WTC11 (cell line): ENCODE data around the gene PRCC.

Experiments used
- ELF4 ChIP-seq: sonication (generic); formaldehyde crosslinking; IDR thresholded peaks from 2 replicates; pipeline ENCODE4 v1.8.1; 2022; ENCODE audit warnings: low read depth, mild to moderate bottlenecking, moderate library complexity, missing genetic modification reagents
- JUN ChIP-seq: sonication (generic); formaldehyde crosslinking; IDR thresholded peaks from 2 replicates; pipeline ENCODE4 v1.8.0; 2023; ENCODE audit warnings: mild to moderate bottlenecking, missing genetic modification reagents
- SMAD3 ChIP-seq: sonication (generic); formaldehyde crosslinking; IDR thresholded peaks from 2 replicates; pipeline ENCODE4 v1.8.0; 2022; ENCODE audit warnings: missing genetic modification reagents, mild to moderate bottlenecking, borderline replicate concordance
- SP1 ChIP-seq: sonication (generic); formaldehyde crosslinking; conservative IDR thresholded peaks from 2 replicates; pipeline ENCODE4 v1.8.1; 2022; ENCODE audit warnings: missing genetic modification reagents
- ZNF121 ChIP-seq: sonication (generic); formaldehyde crosslinking; IDR thresholded peaks from 2 replicates; pipeline ENCODE4 v1.8.0; 2023; ENCODE audit warnings: missing genetic modification reagents
- ZNF232 ChIP-seq: sonication (generic); formaldehyde crosslinking; IDR thresholded peaks from 2 replicates; pipeline ENCODE4 v1.8.0; 2022; ENCODE audit warnings: mild to moderate bottlenecking, missing genetic modification reagents
- TF ChIP-seq, protein P1 (sequence below): fragments of 200-600 bp; IDR thresholded peaks from 2 replicates; pipeline ENCODE4 v1.8.0; 2022; ENCODE audit warnings: antibody characterized with exemption
- TF ChIP-seq, protein P2 (sequence below): sonication (generic); formaldehyde crosslinking; conservative IDR thresholded peaks from 2 replicates; pipeline ENCODE4 v1.8.1; 2022; ENCODE audit warnings: mild to moderate bottlenecking, missing genetic modification reagents
- TF ChIP-seq, protein P3 (sequence below): sonication (generic); formaldehyde crosslinking; IDR thresholded peaks from 2 replicates; pipeline ENCODE4 v1.8.1; 2022; ENCODE audit warnings: low read depth, missing genetic modification reagents, borderline replicate concordance
- TF ChIP-seq, protein P4 (sequence below): sonication (generic); formaldehyde crosslinking; IDR thresholded peaks from 2 replicates; pipeline ENCODE4 v1.8.1; 2022; ENCODE audit warnings: mild to moderate bottlenecking, missing genetic modification reagents, moderate library complexity, borderline replicate concordance
- TF ChIP-seq, protein P5 (sequence below): sonication (generic); formaldehyde crosslinking; IDR thresholded peaks from 2 replicates; pipeline ENCODE4 v1.8.1; 2023; ENCODE audit warnings: mild to moderate bottlenecking, missing genetic modification reagents
- TF ChIP-seq, protein P6 (sequence below): sonication (generic); formaldehyde crosslinking; IDR thresholded peaks from 2 replicates; pipeline ENCODE4 v1.8.0; 2022; ENCODE audit warnings: mild to moderate bottlenecking, missing genetic modification reagents
- TF ChIP-seq, protein P7 (sequence below): sonication (generic); formaldehyde crosslinking; IDR thresholded peaks from 2 replicates; pipeline ENCODE4 v1.8.1; 2022; ENCODE audit warnings: mild to moderate bottlenecking, moderate library complexity, missing genetic modification reagents
- TF ChIP-seq, protein P8 (sequence below): sonication (generic); formaldehyde crosslinking; IDR thresholded peaks from 2 replicates; pipeline ENCODE4 v1.8.0; 2022; ENCODE audit warnings: mild to moderate bottlenecking, missing genetic modification reagents

DNA sequence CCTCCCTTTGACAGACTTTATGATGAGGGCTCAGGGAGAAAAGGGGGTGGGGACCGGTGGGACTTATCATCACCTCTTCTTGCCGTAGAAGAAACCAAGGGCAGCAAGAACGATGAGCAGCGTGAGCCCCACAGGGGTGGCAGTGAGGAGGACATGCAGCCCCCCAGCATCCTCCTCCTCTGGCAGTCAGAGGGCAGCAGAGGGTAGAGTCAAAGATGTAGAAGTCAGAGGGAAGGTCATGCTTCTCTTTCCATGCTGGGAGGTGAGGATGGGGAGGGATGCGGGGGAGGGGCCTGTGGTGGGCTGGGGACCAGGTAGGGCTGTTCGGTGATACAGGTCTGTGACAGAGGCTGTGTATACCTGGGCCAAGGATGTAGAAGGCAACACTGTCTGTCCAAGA is 76.8 kb downstream of the PRCC start:
- no peak for TF ChIP-seq ELF4 (CRISPR knock-in tag)
- TF ChIP-seq, protein P1, sequence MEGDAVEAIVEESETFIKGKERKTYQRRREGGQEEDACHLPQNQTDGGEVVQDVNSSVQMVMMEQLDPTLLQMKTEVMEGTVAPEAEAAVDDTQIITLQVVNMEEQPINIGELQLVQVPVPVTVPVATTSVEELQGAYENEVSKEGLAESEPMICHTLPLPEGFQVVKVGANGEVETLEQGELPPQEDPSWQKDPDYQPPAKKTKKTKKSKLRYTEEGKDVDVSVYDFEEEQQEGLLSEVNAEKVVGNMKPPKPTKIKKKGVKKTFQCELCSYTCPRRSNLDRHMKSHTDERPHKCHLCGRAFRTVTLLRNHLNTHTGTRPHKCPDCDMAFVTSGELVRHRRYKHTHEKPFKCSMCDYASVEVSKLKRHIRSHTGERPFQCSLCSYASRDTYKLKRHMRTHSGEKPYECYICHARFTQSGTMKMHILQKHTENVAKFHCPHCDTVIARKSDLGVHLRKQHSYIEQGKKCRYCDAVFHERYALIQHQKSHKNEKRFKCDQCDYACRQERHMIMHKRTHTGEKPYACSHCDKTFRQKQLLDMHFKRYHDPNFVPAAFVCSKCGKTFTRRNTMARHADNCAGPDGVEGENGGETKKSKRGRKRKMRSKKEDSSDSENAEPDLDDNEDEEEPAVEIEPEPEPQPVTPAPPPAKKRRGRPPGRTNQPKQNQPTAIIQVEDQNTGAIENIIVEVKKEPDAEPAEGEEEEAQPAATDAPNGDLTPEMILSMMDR, result no peak
- TF ChIP-seq ZNF232 (CRISPR knock-in tag), result no peak
- TF ChIP-seq, protein P2, sequence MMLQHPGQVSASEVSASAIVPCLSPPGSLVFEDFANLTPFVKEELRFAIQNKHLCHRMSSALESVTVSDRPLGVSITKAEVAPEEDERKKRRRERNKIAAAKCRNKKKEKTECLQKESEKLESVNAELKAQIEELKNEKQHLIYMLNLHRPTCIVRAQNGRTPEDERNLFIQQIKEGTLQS (CRISPR knock-in tag), result no peak
- no peak for TF ChIP-seq SP1 (CRISPR knock-in tag)
- TF ChIP-seq, protein P3, sequence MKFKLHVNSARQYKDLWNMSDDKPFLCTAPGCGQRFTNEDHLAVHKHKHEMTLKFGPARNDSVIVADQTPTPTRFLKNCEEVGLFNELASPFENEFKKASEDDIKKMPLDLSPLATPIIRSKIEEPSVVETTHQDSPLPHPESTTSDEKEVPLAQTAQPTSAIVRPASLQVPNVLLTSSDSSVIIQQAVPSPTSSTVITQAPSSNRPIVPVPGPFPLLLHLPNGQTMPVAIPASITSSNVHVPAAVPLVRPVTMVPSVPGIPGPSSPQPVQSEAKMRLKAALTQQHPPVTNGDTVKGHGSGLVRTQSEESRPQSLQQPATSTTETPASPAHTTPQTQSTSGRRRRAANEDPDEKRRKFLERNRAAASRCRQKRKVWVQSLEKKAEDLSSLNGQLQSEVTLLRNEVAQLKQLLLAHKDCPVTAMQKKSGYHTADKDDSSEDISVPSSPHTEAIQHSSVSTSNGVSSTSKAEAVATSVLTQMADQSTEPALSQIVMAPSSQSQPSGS (CRISPR knock-in tag), result no peak
- TF ChIP-seq, protein P4, sequence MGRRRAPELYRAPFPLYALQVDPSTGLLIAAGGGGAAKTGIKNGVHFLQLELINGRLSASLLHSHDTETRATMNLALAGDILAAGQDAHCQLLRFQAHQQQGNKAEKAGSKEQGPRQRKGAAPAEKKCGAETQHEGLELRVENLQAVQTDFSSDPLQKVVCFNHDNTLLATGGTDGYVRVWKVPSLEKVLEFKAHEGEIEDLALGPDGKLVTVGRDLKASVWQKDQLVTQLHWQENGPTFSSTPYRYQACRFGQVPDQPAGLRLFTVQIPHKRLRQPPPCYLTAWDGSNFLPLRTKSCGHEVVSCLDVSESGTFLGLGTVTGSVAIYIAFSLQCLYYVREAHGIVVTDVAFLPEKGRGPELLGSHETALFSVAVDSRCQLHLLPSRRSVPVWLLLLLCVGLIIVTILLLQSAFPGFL, result no peak
- TF ChIP-seq, protein P5, sequence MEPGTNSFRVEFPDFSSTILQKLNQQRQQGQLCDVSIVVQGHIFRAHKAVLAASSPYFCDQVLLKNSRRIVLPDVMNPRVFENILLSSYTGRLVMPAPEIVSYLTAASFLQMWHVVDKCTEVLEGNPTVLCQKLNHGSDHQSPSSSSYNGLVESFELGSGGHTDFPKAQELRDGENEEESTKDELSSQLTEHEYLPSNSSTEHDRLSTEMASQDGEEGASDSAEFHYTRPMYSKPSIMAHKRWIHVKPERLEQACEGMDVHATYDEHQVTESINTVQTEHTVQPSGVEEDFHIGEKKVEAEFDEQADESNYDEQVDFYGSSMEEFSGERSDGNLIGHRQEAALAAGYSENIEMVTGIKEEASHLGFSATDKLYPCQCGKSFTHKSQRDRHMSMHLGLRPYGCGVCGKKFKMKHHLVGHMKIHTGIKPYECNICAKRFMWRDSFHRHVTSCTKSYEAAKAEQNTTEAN (CRISPR knock-in tag), result no peak
- no peak for TF ChIP-seq SMAD3 (CRISPR knock-in tag)
- TF ChIP-seq, protein P6, sequence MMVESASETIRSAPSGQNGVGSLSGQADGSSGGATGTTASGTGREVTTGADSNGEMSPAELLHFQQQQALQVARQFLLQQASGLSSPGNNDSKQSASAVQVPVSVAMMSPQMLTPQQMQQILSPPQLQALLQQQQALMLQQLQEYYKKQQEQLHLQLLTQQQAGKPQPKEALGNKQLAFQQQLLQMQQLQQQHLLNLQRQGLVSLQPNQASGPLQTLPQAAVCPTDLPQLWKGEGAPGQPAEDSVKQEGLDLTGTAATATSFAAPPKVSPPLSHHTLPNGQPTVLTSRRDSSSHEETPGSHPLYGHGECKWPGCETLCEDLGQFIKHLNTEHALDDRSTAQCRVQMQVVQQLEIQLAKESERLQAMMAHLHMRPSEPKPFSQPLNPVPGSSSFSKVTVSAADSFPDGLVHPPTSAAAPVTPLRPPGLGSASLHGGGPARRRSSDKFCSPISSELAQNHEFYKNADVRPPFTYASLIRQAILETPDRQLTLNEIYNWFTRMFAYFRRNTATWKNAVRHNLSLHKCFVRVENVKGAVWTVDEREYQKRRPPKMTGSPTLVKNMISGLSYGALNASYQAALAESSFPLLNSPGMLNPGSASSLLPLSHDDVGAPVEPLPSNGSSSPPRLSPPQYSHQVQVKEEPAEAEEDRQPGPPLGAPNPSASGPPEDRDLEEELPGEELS, result no peak
- TF ChIP-seq, protein P7, sequence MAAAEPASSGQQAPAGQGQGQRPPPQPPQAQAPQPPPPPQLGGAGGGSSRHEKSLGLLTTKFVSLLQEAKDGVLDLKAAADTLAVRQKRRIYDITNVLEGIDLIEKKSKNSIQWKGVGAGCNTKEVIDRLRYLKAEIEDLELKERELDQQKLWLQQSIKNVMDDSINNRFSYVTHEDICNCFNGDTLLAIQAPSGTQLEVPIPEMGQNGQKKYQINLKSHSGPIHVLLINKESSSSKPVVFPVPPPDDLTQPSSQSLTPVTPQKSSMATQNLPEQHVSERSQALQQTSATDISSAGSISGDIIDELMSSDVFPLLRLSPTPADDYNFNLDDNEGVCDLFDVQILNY (CRISPR knock-in tag), result no peak
- TF ChIP-seq, protein P8, sequence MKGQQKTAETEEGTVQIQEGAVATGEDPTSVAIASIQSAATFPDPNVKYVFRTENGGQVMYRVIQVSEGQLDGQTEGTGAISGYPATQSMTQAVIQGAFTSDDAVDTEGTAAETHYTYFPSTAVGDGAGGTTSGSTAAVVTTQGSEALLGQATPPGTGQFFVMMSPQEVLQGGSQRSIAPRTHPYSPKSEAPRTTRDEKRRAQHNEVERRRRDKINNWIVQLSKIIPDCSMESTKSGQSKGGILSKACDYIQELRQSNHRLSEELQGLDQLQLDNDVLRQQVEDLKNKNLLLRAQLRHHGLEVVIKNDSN, result no peak
- TF ChIP-seq ZNF121 (CRISPR knock-in tag), result no peak
- no peak for TF ChIP-seq JUN (CRISPR knock-in tag)
